Measurements from ENCODE around the gene REEP1. TPM values are rescaled to one million over a fixed set of nuclear protein-coding genes. Genes with fewer than 3 reads are reported as not detected.
A peak's percentile ranks its signal among the peaks of the same experiment; 100 is the strongest.

Gene REEP1
- total and polyA plus RNA-seq, 9 of the 15 experiments (the other 6 are each of a cell fraction or from before 2014, with no cell fraction given), result 0.11 to 0.67 (median 0.13) TPM

DNA sequence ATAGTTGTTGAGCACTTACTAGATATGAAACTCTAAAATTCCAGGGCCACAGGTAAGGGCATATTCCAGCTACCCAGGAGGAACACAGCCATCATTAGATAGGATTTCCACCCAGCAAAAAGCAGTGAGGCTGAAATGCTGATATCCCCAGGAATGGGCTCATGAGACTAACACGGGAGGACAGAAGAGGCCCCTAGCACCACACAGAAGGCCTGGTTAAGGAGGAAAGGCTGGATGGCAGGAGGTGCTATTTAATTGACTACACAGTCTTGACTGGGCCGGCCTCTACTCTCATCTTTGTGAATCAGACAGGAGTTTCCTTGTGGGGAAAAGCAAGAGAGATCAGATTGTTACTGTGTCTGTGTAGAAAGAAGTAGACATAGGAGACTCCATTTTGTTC, 76.4 kb downstream of the REEP1 start:
- ChIA-PET POLR2A (interaction anchor here (1.0 kb wide), 1 partner anchor 28 kb away, joined by 4 read pairs; no protein-coding TSS in a partner anchor), CTCF (ENCODE audit: low intra/inter-chr PET ratio) (no interaction called here)
- H3K9me1 ChIP-seq (ENCODE audit: control insufficient read depth, insufficient read depth, low read length), result no peaks in the 10 kb centered on the region
- 4% methylated on average over 2 of the region's 2 CpGs for WGBS (ENCODE audit: insufficient coverage, low coverage, missing lambda C conversion rate)
- no peak overlapping the region for H3K4me2 ChIP-seq (ENCODE audit: insufficient read depth, low read length)
- peaks cover 10 to 12% of the 10 kb centered on the region in 2 experiments; a peak in 4 of 5 replicates for H3K27me3 ChIP-seq (ENCODE audit: control insufficient read depth in 2 of 2, insufficient read depth in 2 of 2, low read length in 2 of 2)
- H3K4me1 ChIP-seq (replicated peaks in 1 of 2; ENCODE audit: control insufficient read depth in 2 of 2, insufficient read depth in 2 of 2, low read length in 2 of 2), result no peaks in the 10 kb centered on the region
- H3K9me3 ChIP-seq (replicated peaks; ENCODE audit: control insufficient read depth, insufficient read depth, low read depth, low read length), result no peaks in the 10 kb centered on the region
- BruUV-seq (replicated peaks), result no TSS peak
- no peaks in the 10 kb centered on the region for H4K20me1 ChIP-seq (replicated peaks; ENCODE audit: control insufficient read depth, insufficient read depth, low read length)
- no peaks in the 10 kb centered on the region for H3K36me3 ChIP-seq (ENCODE audit: control insufficient read depth, insufficient read depth, low read length)
- no peak for ATAC-seq
- in situ Hi-C loops (cut with MboI) (no loop called here), intact Hi-C loops (cut with micrococcal nuclease) (no loop called here)
- no peak for FAIRE-seq
- H3K79me2 ChIP-seq (ENCODE audit: control insufficient read depth, insufficient read depth, low read length), result no peaks in the 10 kb centered on the region
- no peak for DNase-seq (ENCODE audit: extremely low read depth in 1 of 4, low spot score in 3 of 4)
- H3K27ac ChIP-seq (ENCODE audit: extremely low read depth, low read depth, low read length), result no peak overlapping the region
- TF ChIP-seq, protein P1, sequence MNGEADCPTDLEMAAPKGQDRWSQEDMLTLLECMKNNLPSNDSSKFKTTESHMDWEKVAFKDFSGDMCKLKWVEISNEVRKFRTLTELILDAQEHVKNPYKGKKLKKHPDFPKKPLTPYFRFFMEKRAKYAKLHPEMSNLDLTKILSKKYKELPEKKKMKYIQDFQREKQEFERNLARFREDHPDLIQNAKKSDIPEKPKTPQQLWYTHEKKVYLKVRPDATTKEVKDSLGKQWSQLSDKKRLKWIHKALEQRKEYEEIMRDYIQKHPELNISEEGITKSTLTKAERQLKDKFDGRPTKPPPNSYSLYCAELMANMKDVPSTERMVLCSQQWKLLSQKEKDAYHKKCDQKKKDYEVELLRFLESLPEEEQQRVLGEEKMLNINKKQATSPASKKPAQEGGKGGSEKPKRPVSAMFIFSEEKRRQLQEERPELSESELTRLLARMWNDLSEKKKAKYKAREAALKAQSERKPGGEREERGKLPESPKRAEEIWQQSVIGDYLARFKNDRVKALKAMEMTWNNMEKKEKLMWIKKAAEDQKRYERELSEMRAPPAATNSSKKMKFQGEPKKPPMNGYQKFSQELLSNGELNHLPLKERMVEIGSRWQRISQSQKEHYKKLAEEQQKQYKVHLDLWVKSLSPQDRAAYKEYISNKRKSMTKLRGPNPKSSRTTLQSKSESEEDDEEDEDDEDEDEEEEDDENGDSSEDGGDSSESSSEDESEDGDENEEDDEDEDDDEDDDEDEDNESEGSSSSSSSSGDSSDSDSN (IDR thresholded peaks at IDR 0.05; ENCODE audit: borderline replicate concordance in 1 of 2, low read depth in 2 of 2, low read length in 2 of 2), result peak in 1 of 2 experiments; percentile 80; a peak in 2 of 4 replicates
- no peak for TF ChIP-seq RBM17 (IDR thresholded peaks at IDR 0.05; ENCODE audit: borderline replicate concordance, low read depth, low read length)
- H3K9ac ChIP-seq (ENCODE audit: insufficient read depth in 1 of 2, low read depth in 2 of 2, low read length in 2 of 2), result no peak overlapping the region
- no peak overlapping the region for H2AFZ ChIP-seq (ENCODE audit: low read depth, low read length)
- H3K4me3 ChIP-seq, result no peak overlapping the region

DNA sequence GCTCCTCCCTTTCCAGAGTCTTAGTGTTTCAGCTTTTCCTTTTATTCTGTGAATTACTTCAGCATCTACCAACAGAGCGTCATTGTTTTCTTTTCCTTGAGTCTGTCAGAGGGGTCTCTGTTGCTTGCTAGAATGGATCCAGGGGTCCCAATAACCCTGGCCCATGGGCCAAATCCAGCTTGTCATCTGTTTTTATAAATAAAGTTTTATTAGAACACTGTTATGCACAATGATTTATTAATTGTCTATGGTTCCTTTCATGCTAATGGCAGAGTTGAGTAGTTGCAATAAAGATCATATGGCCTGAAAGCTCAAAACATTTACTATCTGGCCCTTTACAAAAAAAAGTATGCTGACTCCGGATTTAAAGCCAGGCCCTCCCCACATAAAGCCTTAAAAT, 79.3 kb downstream of the REEP1 start:
- H3K9me3 ChIP-seq (replicated peaks; ENCODE audit: control insufficient read depth, insufficient read depth, low read depth, low read length), result no peaks in the 10 kb centered on the region
- no peaks in the 10 kb centered on the region for H3K4me1 ChIP-seq (replicated peaks in 1 of 2; ENCODE audit: control insufficient read depth in 2 of 2, insufficient read depth in 2 of 2, low read length in 2 of 2)
- DNase-seq (ENCODE audit: extremely low read depth in 1 of 4, low spot score in 3 of 4) (no peak), ATAC-seq (no peak), FAIRE-seq (no peak)
- H3K79me2 ChIP-seq (ENCODE audit: control insufficient read depth, insufficient read depth, low read length), result no peaks in the 10 kb centered on the region
- POLR2A ChIA-PET, result no interaction called here
- no peaks in the 10 kb centered on the region for H4K20me1 ChIP-seq (replicated peaks; ENCODE audit: control insufficient read depth, insufficient read depth, low read length)
- in situ Hi-C loops (cut with MboI), result no loop called here
- intact Hi-C loops (cut with micrococcal nuclease), result no loop called here
- no TSS peak for BruUV-seq (replicated peaks)
- no peaks in the 10 kb centered on the region for H3K9me1 ChIP-seq (ENCODE audit: control insufficient read depth, insufficient read depth, low read length)
- CTCF ChIA-PET (ENCODE audit: low intra/inter-chr PET ratio), result no interaction called here
- no peak overlapping the region for H3K4me3 ChIP-seq
- H3K36me3 ChIP-seq (ENCODE audit: control insufficient read depth, insufficient read depth, low read length), result no peaks in the 10 kb centered on the region
- no peak overlapping the region for H3K9ac ChIP-seq (ENCODE audit: insufficient read depth in 1 of 2, low read depth in 2 of 2, low read length in 2 of 2)
- no peak overlapping the region for H3K27ac ChIP-seq (ENCODE audit: extremely low read depth, low read depth, low read length)
- peaks cover 22 to 23% of the 10 kb centered on the region in 2 experiments; a peak in 4 of 5 replicates for H3K27me3 ChIP-seq (ENCODE audit: control insufficient read depth in 2 of 2, insufficient read depth in 2 of 2, low read length in 2 of 2)
- WGBS (ENCODE audit: insufficient coverage, low coverage, missing lambda C conversion rate), result 15% methylated on average over 2 of the region's 2 CpGs
- H3K4me2 ChIP-seq (ENCODE audit: insufficient read depth, low read length), result no peak overlapping the region
- H2AFZ ChIP-seq (ENCODE audit: low read depth, low read length), result no peak overlapping the region
- TF ChIP-seq USF1 (CRISPR knock-in tag; IDR thresholded peaks at IDR 0.05), result no peak
